Mucosa of descending colon (tissue), 3 donors: ENCODE measurements around the gene RSU1. TPM values are rescaled to one million over a fixed set of nuclear protein-coding genes. Genes with fewer than 3 reads are reported as not detected.

Experiments
- ATAC-seq: fragments of 200-7000 bp; cut with Tn5 transposase; one replicate; pipeline ENCODE4 v1.9.1; 2020; ENCODE audit warnings: mild to moderate bottlenecking, moderate library complexity
- DNase-seq, 3 donors: peaks; one replicate each; pipeline ENCODE4 v3.0.0-alpha.2; 2020
- H3K36me3 ChIP-seq: fragments of 200-600 bp; one replicate; pipeline ENCODE4 v1.8.0; 2021; ENCODE audit warnings: low read depth, mild to moderate bottlenecking
- H3K4me1 ChIP-seq: fragments of 200-600 bp; one replicate; pipeline ENCODE4 v1.8.0; 2021; ENCODE audit warnings: low read depth, mild to moderate bottlenecking
- H3K4me3 ChIP-seq: fragments of 200-600 bp; one replicate; pipeline ENCODE4 v1.8.0; 2021; ENCODE audit warnings: mild to moderate bottlenecking
- H3K9me3 ChIP-seq: fragments of 200-600 bp; one replicate; pipeline ENCODE4 v1.8.0; 2021; ENCODE audit warnings: mild to moderate bottlenecking
- intact Hi-C, 2 donors: fragments of 100-400 bp; cut with DNase I in 1 of 2; cut with micrococcal nuclease in 1 of 2; formaldehyde crosslinking; loops; one replicate each; pipeline versions ENCODE4 v1.11.0 to v1.11.1; 2022; cut with DNase I, micrococcal nuclease
- total RNA-seq, 3 donors: library from RNA; stranded (reverse); fragmentation: NEBNext Ultra II Directional in 2 of 3; extraction: Animal tissue kit (Norgen Biotek cat#: 25700) in 2 of 3; gene quantifications; one replicate each; pipeline versions ENCODE4 v1.2.1 to v1.2.4, GENCODE V29; 2021 to 2023
- TF ChIP-seq, protein P1 (sequence below): fragments of 200-600 bp; IDR thresholded peaks from one replicate; pipeline ENCODE4 v1.8.0; 2022; ENCODE audit warnings: antibody characterized with exemption, mild to moderate bottlenecking
- donor health status: DM: no; HTN: no; CAD: no; lungs with moderate emphysema.
- donor health status: DM: no; HTN: no; CAD: no.
- donor health status: DM: no; HTN: yes; CAD: no.

The RSU1 gene
- total RNA-seq, 3 donors from 2014 or later: 67.2 to 94.8 (median 74.1) TPM

- no peaks in the 10 kb centered on the region for H3K4me1 ChIP-seq
Observed at GRCh38 chr10:16712883-16713282, 104.3 kb downstream of the RSU1 start.

GRCh38 chr10:16700331-16700730 lies 116.9 kb downstream of the RSU1 start:
- ATAC-seq (no peak), DNase-seq (no peak)
- intact Hi-C loops: no loop called here
- H3K4me1 ChIP-seq: no peaks in the 10 kb centered on the region
- no peaks in the 10 kb centered on the region for H3K9me3 ChIP-seq
- TF ChIP-seq, protein P1, sequence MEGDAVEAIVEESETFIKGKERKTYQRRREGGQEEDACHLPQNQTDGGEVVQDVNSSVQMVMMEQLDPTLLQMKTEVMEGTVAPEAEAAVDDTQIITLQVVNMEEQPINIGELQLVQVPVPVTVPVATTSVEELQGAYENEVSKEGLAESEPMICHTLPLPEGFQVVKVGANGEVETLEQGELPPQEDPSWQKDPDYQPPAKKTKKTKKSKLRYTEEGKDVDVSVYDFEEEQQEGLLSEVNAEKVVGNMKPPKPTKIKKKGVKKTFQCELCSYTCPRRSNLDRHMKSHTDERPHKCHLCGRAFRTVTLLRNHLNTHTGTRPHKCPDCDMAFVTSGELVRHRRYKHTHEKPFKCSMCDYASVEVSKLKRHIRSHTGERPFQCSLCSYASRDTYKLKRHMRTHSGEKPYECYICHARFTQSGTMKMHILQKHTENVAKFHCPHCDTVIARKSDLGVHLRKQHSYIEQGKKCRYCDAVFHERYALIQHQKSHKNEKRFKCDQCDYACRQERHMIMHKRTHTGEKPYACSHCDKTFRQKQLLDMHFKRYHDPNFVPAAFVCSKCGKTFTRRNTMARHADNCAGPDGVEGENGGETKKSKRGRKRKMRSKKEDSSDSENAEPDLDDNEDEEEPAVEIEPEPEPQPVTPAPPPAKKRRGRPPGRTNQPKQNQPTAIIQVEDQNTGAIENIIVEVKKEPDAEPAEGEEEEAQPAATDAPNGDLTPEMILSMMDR: no peak
- H3K4me3 ChIP-seq: no peak overlapping the region
- H3K36me3 ChIP-seq: no peaks in the 10 kb centered on the region

More at GRCh38 chr10:16712883-16713282, 104.3 kb downstream of the RSU1 start:
- intact Hi-C loops: no loop called here
- ATAC-seq (no peak), DNase-seq (no peak)
- H3K36me3 ChIP-seq: no peaks in the 10 kb centered on the region
- peaks cover 30% of the 10 kb centered on the region for H3K9me3 ChIP-seq
- TF ChIP-seq, protein P1: no peak
- H3K4me3 ChIP-seq: no peak overlapping the region

DNA sequence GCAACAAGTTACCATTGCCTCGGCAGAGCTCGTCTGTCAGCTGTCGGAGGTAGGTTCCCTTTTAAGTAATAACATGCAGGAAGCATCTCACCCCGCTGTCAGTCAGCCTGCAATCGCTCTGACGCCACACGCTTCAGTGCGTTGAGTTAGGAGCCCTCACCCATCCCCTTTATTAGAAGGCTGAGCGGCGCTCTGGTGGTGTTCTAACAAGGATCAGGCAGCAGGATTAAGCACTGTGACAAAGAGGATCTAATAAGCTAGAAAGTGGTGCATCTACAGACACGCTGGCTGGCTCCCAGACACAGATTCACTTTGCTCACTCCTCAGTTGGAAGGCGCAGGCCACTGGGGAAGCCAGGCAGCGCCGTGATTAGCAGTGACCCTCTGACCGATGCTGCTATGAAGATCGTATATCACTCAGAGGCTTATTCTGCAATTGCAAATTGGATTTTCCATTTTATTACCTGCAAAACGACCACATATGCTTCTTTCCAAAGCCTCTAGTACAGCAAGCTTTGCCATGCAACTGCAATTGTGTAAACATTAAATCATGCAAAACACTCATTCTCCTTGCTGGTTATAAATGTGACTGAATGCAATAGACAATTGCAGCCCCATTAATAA lies 117.7 kb downstream of the RSU1 start:
- Histone ChIP-seq H3K36me3 (no peaks in the 10 kb centered on the region), H3K4me1 (no peaks in the 10 kb centered on the region), H3K4me3 (no peak overlapping the region), H3K9me3 (no peaks in the 10 kb centered on the region)
- TF ChIP-seq, protein P1: no peak
- intact Hi-C loops: no loop called here
- DNase-seq (no peak), ATAC-seq (no peak)

DNA sequence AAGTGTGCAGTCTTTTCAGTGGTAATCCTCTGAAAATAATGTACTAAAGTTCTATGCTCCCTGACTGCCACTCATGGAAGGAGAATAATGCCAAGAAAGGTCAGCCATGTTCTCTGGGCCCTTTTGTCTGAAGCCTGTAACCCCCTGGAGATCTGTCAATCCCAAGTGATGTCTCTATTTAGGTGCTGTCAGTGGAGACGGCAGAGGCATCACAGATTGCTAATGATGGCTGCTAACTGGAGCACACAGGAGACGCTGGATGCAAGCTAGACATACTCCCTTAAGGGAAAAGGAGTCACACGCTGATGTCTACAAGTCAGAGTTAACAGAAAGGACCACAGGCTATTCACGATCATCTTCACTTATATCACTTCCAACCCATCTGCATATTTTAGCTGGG lies 118.8 kb downstream of the RSU1 start:
- no peak for ATAC-seq
- TF ChIP-seq, protein P1: no peak
- Histone ChIP-seq H3K9me3 (no peaks in the 10 kb centered on the region), H3K4me1 (no peaks in the 10 kb centered on the region), H3K36me3 (no peaks in the 10 kb centered on the region), H3K4me3 (no peak overlapping the region)
- no peak for DNase-seq
- intact Hi-C loops: no loop called here

DNA sequence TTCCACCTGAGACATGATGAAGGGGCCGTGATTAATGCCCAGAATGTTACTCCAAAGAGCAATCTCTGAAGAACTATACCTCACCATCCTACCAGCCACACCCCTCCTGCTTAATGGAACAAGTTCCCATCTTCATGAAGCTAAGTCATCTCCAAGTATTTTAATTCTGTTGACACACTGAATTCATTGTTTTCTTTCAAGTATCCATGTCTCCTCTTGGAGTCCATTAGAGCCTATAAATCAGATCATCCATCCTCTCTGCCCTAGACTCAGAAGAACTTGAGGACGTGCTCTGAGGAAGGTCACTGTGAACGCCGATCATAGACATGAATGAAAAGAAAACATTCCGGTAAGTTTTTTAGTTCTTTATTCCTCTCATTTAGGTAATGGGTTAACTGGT lies 126.8 kb downstream of the RSU1 start:
- no peaks in the 10 kb centered on the region for H3K36me3 ChIP-seq
- TF ChIP-seq, protein P1: no peak
- H3K9me3 ChIP-seq: no peaks in the 10 kb centered on the region
- DNase-seq: no peak
- ATAC-seq: no peak
- no peaks in the 10 kb centered on the region for H3K4me1 ChIP-seq
- intact Hi-C loops: no loop called here
- no peak overlapping the region for H3K4me3 ChIP-seq

- Histone ChIP-seq H3K4me1 (no peaks in the 10 kb centered on the region), H3K9me3 (no peaks in the 10 kb centered on the region), H3K4me3 (no peak overlapping the region), H3K36me3 (no peaks in the 10 kb centered on the region)
- DNase-seq (no peak), ATAC-seq (no peak)
- intact Hi-C loops: no loop called here
- TF ChIP-seq, protein P1: no peak
Observed at GRCh38 chr10:16689696-16690095, 127.5 kb downstream of the RSU1 start.
